ENCODE measurements around the gene EIF2S1. TPM values are rescaled to one million over a fixed set of nuclear protein-coding genes. Genes with fewer than 3 reads are reported as not detected.

EIF2S1 gene
- total and polyA plus RNA-seq, 2 experiments from 2014 or later, result 42.7 to 135 TPM

DNA sequence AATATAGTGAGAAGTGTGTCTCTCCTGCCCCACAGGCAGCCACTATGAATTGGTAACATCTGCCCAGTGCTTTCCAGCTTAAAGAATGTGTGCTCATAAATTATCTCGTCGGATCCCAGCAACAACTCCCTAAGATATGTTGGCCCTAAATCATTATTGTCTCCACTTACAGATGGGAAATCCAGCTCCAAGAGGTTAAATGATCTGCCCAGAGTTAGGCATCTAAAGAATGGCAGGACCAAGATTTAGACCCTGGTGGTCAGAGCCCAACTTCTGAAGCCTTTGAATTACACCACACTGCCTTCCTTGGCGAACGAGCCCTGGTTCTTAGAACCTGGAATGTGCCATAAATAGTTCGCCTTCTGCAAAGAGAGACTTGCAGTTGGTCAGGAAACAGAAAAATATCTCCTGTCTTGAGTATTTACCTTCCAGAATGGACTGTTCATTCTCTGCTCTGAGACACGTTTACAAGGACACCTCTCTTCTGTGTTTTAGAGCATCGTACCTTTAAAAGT is 72.0 kb downstream of the EIF2S1 start:
- Histone ChIP-seq H3K27me3 (no peaks in the 10 kb centered on the region), H3K27ac (peak overlapping the region; percentile 44), H3K9me3 (ENCODE audit: low read depth) (no peaks in the 10 kb centered on the region), H3K4me1 (ENCODE audit: low read depth) (peaks cover 9% of the 10 kb centered on the region), H3K36me3 (no peaks in the 10 kb centered on the region), H3K4me3 (no peak overlapping the region)
- TF ChIP-seq, protein P1, sequence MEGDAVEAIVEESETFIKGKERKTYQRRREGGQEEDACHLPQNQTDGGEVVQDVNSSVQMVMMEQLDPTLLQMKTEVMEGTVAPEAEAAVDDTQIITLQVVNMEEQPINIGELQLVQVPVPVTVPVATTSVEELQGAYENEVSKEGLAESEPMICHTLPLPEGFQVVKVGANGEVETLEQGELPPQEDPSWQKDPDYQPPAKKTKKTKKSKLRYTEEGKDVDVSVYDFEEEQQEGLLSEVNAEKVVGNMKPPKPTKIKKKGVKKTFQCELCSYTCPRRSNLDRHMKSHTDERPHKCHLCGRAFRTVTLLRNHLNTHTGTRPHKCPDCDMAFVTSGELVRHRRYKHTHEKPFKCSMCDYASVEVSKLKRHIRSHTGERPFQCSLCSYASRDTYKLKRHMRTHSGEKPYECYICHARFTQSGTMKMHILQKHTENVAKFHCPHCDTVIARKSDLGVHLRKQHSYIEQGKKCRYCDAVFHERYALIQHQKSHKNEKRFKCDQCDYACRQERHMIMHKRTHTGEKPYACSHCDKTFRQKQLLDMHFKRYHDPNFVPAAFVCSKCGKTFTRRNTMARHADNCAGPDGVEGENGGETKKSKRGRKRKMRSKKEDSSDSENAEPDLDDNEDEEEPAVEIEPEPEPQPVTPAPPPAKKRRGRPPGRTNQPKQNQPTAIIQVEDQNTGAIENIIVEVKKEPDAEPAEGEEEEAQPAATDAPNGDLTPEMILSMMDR (IDR thresholded peaks at IDR 0.05; ENCODE audit: low read depth, low read length), result no peak
- no peak for DNase-seq (ENCODE audit: low read depth in 1 of 2, low spot score in 1 of 2)

DNA sequence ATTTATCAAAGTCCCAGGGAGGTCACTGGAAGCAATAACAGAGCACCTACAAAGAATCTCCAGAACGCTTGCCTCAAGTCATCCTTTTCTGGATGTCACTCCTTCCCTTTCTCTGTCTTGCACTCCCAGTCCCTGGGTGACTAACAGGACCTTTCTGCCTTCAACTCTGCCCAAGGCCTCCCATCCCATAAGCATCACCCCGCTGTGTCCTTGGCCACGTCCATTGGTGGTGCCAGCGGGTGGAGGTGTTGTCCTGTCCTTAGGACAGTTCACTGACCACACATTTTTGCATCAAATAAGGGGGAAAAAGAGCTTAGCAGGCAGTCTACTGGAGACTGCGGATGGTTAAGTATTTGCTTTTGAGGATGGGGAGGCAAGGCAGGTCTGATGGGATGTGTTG is 75.5 kb downstream of the EIF2S1 start:
- Histone ChIP-seq H3K27me3 (no peaks in the 10 kb centered on the region), H3K4me3 (no peak overlapping the region), H3K4me1 (ENCODE audit: low read depth) (peaks cover 9% of the 10 kb centered on the region), H3K27ac (no peak overlapping the region), H3K9me3 (ENCODE audit: low read depth) (no peaks in the 10 kb centered on the region), H3K36me3 (no peaks in the 10 kb centered on the region)
- no peak for DNase-seq (ENCODE audit: low read depth in 1 of 2, low spot score in 1 of 2)
- TF ChIP-seq, protein P1 (IDR thresholded peaks at IDR 0.05; ENCODE audit: low read depth, low read length), result no peak

Other genes starting within 250 kb of the EIF2S1 start
- gene GARIN2, start 170.9 kb upstream of the EIF2S1 start, total RNA-seq, result not detected in 2 replicates
- gene GARIN2, start 170.9 kb upstream of the EIF2S1 start, polyA plus RNA-seq, result 0.09 TPM in 1 of 2 replicates, not detected in the other
- 31.8 and 36.6 TPM in 2 replicates for gene PALS1, start 118.9 kb upstream of the EIF2S1 start, total RNA-seq
- 11.7 and 13.7 TPM in 2 replicates for gene PALS1, start 118.9 kb upstream of the EIF2S1 start, polyA plus RNA-seq
- gene ATP6V1D, start 524 bp upstream of the EIF2S1 start, total RNA-seq, result 69.0 and 107 TPM in 2 replicates
- gene ATP6V1D, start 524 bp upstream of the EIF2S1 start, polyA plus RNA-seq, result 167 and 204 TPM in 2 replicates
- gene PLEK2, start 51.8 kb downstream of the EIF2S1 start, total RNA-seq, result 0.67 and 1.8 TPM in 2 replicates
- gene PLEK2, start 51.8 kb downstream of the EIF2S1 start, polyA plus RNA-seq, result 0.59 and 0.92 TPM in 2 replicates
- 0.09 and 0.42 TPM in 2 replicates for gene TMEM229B, start 128.4 kb downstream of the EIF2S1 start, total RNA-seq
- 0.09 and 0.37 TPM in 2 replicates for gene TMEM229B, start 128.4 kb downstream of the EIF2S1 start, polyA plus RNA-seq
- gene PLEKHH1, start 173.0 kb downstream of the EIF2S1 start, total RNA-seq, result 14.8 and 29.9 TPM in 2 replicates
- gene PLEKHH1, start 173.0 kb downstream of the EIF2S1 start, polyA plus RNA-seq, result 15.0 and 18.0 TPM in 2 replicates
- 11.3 and 18.4 TPM in 2 replicates for gene PIGH, start 239.9 kb downstream of the EIF2S1 start, total RNA-seq
- 14.3 and 31.3 TPM in 2 replicates for gene PIGH, start 239.9 kb downstream of the EIF2S1 start, polyA plus RNA-seq